Measurements from ENCODE around the gene GSTT4.
"Not testable (repeated sequence)": the region's sequence is repeated elsewhere in the genome, so short reads cannot be mapped to it uniquely, and the experiment has no call there.

GSTT4 gene

GRCh38 chr22:24023204-24023789 lies 18.0 kb upstream of the GSTT4 start:
- DNase-seq: no peak

- DNase-seq: no peak
These were observed 16.1 kb upstream of the GSTT4 start for GRCh38 chr22:24021304-24021703.

- no peak for DNase-seq
These were observed 10.9 kb upstream of the GSTT4 start for GRCh38 chr22:24016156-24016555.

- peak in 1 of 2 experiments; percentile 1 for DNase-seq
These were observed 6.4 kb upstream of the GSTT4 start for GRCh38 chr22:24011735-24012068.

- DNase-seq: no peak
These were observed 4.8 kb upstream of the GSTT4 start for GRCh38 chr22:24010018-24010391.

GRCh38 chr22:24009227-24010017 lies 4.2 kb upstream of the GSTT4 start:
- no peak for DNase-seq

GRCh38 chr22:24008381-24009226 lies 3.4 kb upstream of the GSTT4 start:
- DNase-seq: no peak

GRCh38 chr22:24008022-24008283 lies 2.7 kb upstream of the GSTT4 start:
- no peak for DNase-seq

- no peak for DNase-seq
These were observed 2.2 kb upstream of the GSTT4 start for GRCh38 chr22:24007253-24008021.

GRCh38 chr22:24006914-24007214 lies 1.6 kb upstream of the GSTT4 start:
- DNase-seq: no peak

- DNase-seq: no peak
These were observed 1.1 kb upstream of the GSTT4 start for GRCh38 chr22:24006207-24006913.

- DNase-seq: no peak
These were observed 1.4 kb downstream of the GSTT4 start for GRCh38 chr22:24003887-24004286.

GRCh38 chr22:24002851-24003250 lies 2.4 kb downstream of the GSTT4 start:
- no peak for DNase-seq

GRCh38 chr22:24002272-24002671 lies 3.0 kb downstream of the GSTT4 start:
- DNase-seq: no peak

- no peak for DNase-seq
These were observed 3.9 kb downstream of the GSTT4 start for GRCh38 chr22:24001314-24001713.

GRCh38 chr22:23999779-24000178 lies 5.5 kb downstream of the GSTT4 start:
- not testable (repeated sequence) for DNase-seq

- no peak for DNase-seq
These were observed 8.2 kb downstream of the GSTT4 start for GRCh38 chr22:23997092-23997491.

GRCh38 chr22:23993581-23994177 lies 11.6 kb downstream of the GSTT4 start:
- not testable (repeated sequence) for DNase-seq

- not testable (repeated sequence) for DNase-seq
These were observed 12.2 kb downstream of the GSTT4 start for GRCh38 chr22:23993080-23993479.

- not testable (repeated sequence) for DNase-seq
These were observed 15.5 kb downstream of the GSTT4 start for GRCh38 chr22:23989583-23990244.

GRCh38 chr22:23986538-23987178 lies 18.6 kb downstream of the GSTT4 start:
- DNase-seq: not testable (repeated sequence)
